NCI-H1417 treated with DMSO at 0.1 percent for 48 hours (cell line): ENCODE measurements around the gene FNBP1L.

ENCODE experiments used
- DNase-seq: peaks from one replicate; lab custom pipeline; 2025; lab: John Stamatoyannopoulos, UW

The FNBP1L gene

DNA sequence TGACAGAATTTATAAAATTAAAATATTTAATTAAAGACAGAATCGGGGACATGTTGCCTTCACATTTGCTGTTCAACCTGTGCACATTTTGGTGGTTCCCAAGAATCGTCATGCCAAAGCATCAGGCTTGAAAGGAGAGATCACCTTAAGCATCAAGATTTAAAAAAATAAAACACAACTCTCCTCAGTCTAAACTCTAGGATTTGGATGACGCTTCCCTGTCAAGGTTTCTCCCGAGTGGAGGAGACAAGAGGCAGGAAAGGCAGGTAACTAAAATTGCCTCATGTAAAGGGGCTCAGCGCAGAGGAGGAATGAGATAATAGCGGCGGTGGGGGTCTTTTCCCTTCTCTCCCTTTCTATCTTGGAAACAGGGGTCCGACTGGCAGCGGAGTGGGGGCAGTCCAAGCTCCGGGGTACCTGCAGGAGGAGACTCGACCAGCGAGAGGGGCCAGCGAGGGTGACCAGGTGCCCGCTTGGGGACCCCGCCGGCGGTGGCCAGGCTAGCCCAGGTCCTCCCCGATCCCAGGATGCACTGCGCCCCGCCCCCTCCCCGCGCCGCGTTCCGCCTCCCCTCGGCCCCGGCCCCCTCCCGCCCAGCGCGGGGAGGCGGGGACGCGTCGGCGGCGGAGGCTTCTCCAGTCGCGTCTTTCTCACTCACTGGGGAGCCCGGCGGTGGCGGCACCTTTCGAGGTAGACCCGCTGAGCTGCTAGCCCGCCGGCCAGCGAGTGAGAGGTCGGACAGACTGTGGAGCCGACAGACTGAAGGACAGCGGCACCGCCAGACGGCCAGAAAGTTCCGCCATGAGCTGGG lies at the start of gene FNBP1L:
Gene FNBP1L (plus strand): TSS at position 638 of the 811 bp plus-strand sequence. CDS start 164 bp downstream, at position 802.
- peak; percentile 12 for DNase-seq

DNA sequence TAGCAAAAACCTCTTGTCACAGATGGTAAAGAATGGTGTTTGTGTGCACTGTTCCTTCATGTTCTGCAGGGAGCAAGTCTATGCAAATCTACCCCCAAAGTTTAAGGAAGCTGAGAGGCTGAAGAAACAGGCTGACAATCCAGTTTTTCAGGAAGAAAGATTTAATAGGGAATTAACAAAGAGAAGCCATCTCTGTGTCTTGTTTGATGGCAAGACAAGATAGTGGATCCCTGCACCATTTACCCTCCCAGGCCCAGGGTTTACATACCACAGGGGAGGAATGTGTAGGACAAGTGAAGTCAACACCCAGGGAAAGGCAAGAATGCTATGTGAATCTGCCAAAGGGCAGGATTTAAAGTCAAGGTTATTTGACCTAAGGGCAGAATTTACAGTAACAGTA lies 48.1 kb upstream of the FNBP1L start:
- no peak for DNase-seq

DNA sequence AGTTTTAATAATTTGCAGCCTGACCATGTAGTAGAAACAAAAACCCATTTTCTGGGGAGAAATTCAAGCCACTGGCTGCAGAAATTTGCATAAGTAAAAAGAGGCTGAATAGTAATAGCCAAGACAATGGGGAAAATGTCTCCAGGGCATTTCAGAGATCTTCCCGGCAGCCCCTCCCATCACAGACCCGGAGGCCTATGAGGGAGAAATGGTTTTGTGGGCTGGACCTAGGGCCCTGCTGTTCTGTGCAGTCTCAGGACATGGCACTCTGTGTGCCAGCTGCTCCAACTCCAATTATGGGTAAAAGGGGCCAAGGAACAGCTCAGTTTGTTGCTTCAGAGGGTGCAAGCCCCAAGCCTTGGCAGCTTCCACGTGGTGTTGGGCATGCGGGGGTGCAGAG lies 39.7 kb upstream of the FNBP1L start:
- DNase-seq, result no peak

DNA sequence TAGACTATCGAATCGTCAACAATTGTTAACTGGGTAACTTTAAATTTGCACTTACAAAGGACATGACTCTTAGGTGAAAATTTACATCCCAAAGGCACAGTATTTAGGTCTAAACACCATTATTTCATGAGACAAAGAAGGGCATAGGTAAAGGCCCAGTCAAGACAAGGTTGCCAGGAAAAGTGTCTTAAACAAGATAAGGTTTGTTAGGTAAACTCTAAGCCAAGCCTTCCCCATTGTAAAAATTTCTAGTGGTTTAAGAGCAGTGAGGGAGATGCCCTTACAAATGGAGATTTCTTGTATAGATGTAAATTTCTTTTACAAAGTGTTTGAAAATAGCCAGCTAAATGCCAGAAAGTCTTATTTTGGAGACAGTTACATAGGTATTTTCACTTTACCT lies 36.9 kb upstream of the FNBP1L start:
- no peak for DNase-seq

DNA sequence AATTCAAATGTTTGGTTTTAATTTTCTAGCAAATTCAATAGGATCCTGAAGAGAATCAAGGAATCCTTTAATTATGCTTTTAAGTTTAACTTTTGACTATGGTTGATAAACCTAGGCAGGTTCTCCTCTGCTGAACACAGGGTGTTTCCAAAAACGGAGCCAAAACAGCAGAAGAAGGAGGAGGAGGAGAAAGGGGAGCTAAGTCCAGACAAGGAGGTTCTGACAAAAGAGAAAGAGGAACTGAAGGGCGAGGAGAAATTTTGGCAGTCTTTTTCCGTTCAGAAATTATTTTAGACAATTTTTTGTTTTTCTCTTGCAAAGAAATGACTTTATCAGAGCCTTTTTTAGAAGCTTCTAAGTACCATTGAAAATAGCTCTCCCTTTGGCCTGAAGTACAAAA lies 33.2 kb upstream of the FNBP1L start:
- no peak for DNase-seq

DNA sequence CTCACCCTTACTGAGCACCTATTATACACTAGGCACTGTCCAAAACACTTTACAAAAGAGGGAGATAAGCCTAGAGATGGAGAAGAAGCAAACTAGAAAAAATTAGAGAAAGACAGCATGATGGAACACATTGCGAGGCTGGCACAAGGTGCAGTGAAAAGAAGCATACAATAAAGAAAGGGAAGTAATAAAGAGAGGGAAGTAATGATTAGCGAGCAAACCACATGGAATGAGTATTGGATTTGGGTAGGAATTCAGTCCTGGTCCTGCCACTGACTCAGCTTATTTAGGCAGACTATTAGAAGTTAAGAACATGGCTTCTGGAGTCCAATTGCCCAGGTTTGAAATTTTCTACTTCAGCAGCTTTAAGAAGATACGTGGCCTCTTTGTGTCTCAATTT lies 32.6 kb upstream of the FNBP1L start:
- no peak for DNase-seq

DNA sequence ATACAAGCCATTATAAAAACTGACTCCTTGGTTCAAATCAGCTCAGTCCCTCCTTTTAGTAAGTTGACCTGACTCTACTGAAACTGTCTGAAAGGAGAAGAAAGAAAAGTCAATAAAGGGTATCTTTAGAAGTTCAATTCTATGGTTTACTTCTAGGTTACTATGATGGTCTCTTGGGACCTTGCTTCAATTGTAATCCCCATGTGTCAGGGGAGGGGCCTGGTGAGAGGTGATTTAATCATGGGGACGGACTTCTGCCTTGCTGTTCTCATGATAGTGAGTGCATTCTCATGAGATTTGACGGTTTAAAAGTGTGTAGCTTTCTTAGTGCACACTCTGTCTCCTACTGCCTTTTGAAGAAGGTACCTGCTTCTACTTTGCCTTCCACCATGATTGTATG lies 31.7 kb upstream of the FNBP1L start:
- no peak for DNase-seq

DNA sequence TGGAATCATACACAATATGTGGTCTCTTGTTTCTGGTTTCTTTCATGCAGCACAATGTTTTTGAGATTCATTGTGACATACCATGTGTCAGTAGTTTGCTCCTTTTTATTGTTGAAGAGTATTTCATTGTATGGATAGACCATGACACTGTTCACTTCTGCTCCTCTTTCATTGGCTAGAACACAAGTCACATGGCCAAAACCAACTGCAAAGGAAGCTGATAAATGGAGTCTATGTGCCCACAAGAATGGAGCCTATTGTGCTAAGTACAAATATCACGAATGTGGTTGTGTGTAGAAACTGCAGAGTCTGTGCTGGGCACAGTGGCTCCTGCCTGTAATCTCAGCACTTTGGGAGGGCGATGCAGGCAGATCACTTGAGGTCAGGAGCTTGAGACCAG lies 28.6 kb upstream of the FNBP1L start:
- DNase-seq, result no peak

DNA sequence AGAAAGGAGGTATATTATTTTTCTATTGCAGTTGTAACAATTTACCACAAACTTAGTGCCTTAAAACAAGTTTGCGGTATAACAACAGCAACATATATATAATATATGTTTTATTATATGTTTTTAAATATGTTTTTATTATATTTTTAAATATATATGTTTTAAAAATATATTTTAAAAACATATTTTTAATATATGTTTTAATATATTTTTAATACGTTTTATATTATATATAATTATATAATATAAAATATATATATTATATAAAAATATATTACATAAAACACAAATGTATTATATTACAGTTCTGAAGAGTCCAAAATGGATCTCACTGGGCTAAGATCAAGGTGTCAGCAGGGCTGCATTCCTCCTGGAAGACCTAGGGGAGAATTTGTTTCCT lies 27.5 kb upstream of the FNBP1L start:
- DNase-seq, result no peak

DNA sequence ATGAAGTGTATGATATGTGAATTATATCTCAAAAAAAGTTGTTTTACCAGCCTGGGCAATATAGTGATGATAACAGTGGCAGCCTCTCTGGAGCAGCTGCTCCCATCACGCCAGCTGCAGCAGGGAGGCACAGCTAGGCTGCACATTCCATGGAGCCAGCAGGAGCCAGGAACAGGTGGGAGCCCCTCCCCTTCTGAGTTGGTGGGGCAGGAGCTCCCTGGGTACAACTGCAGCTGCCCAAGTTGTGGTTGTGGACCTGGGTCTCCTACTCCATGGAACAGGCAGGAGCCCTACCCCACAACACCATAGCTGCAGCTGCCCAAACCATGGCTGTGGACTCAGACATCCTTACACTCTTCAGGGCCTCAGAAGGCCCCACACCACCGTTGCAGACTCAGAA lies 21.7 kb upstream of the FNBP1L start:
- no peak for DNase-seq

DNA sequence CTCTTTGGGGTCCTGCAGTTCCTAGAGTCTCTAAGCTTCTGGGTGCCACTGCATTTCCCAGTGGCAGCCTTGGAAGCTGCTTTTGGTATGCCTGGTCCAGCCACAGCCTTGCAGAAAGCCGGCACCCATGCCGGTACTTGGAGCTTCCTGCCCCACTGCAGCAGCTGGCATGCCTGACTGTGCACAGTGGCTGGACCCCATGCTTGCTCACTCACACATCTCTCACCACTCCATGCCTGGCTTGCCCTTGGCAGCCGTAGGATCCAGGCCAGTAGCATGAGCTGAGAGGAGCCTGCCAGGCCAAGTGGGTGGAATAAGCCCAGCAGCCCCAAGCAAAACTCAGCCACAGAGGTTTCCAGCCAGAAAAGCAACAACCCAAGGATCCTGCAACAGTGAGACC lies 20.3 kb upstream of the FNBP1L start:
- no peak for DNase-seq

DNA sequence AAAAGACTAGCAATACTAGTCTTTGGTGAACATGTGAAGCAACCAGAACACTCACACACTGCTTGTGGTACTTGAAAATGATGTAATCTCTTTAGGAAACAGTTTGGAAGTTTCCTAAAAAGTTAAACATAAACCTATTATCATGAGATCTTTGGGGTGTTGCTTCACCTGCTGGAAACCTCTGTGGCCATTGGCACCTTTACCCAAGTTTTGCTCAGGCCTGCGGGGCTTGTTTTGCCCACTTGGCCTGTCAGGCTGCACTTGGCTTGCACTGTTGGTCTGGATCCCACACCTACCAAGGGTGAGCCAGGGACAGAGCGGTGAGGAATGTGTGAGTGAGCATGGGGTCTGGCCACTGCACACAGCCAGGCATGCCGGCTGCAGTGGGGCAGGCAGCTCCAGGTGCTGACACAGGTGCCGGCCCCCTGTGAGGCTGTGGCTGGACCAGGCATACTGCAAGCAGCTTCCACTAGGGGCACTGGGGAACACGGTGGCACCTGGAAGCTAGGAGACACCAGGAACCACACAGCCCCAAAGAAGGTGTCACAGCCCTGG lies 14.4 kb upstream of the FNBP1L start:
- DNase-seq, result no peak

DNA sequence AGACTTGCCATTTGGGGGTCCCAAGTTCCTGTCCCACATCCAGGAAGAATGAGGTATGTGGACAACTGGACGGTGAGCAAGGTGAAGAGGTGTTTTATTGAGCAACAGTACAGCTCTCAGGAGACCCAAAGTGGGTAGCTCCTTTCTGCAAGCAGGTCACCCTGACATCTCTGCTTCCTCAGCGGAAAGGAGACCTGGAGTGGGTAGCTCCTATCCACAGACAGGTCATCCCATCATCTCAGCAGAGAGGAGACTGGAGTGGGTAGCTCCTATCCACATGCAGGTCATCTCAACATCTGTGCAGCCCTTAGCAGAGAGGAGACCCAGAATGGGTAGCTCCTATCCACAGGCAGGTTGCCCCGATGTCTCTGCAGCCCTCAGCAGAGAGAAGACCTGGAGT lies 13.8 kb upstream of the FNBP1L start:
- no peak for DNase-seq

DNA sequence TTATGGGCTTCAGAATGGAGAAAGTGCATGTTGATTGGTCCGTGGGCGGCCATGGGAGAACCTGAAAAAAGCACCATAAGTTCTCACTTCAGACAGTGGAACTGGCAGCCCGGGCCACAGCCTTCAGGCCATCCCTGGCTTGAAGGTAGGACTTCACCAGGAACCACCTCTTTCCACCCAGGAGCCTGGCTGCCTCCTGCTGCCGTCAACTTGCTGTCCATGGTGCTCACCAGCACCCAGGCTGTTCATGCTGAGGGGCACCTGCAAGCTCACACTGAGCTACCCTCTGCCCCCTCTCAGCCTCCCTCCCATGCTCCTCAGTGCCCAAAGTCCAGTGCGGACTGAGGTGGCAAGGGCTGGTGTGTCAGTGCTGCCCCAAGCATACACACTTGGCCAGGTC lies 12.9 kb upstream of the FNBP1L start:
- DNase-seq, result no peak

DNA sequence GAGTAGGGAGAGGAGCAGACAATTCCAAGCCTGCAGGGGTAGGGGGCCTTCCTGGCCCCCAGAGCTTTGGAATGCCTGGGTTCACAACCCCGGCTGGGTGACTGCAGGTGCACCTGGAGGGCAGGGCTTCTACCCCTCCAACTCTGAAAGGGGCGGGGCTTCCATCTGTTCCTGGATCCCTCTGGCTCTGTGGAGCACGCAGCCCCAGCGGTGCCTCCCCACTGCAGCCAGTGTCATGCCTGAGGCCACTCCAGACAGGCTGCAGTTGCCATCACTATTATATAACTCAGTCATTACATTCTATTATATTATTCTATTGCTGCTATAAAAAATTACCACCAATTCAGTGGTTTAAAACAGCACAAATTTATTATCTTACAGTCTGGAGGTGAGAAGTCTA lies 12.5 kb upstream of the FNBP1L start:
- no peak for DNase-seq

DNA sequence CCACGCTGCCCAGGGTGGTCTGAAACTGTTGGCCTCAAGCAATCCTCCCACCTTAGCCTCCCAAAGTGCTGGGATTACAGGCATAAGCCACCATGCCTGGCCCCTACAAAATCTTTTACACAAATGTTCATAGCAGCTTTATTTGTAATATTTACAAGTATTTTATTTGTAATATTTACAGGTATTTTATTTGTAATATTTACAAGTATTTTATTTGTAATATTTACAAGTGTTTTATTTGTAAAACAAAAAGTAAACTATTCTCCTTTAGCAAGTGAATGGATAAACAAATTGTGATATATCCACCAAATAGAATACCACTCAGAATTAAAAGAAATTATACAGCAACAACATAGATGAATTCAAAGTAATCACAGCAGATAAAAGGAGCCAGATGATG lies 11.4 kb upstream of the FNBP1L start:
- DNase-seq, result no peak

DNA sequence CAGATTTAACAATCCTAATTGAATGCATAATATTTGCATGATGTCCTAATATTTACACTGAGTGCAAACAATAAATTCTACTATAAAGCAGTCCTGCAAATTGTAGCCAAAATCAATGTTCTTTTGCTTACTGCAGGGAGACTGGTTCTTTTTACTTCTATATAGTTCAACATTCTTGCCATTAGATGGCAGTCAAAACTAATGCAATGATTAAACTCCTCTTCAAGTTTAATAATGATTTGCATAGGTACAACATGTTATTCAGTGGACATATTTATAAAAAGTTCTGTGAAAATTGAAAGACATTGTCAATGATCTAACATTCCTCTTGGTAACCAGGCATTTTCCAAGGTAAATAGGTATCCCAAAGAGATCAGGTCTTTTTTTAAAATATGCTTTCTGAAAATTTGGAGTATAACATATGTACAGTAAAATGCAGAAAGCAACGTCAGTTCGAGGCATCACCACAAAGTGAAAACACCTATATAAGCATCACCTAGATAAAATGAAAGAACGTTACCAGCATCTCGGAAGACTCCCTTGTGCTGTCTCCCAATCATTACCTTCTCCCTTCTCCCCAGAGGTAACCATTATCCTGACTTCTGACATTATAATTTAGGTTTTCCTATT lies 9.8 kb upstream of the FNBP1L start:
- DNase-seq, result peak; percentile 59

DNA sequence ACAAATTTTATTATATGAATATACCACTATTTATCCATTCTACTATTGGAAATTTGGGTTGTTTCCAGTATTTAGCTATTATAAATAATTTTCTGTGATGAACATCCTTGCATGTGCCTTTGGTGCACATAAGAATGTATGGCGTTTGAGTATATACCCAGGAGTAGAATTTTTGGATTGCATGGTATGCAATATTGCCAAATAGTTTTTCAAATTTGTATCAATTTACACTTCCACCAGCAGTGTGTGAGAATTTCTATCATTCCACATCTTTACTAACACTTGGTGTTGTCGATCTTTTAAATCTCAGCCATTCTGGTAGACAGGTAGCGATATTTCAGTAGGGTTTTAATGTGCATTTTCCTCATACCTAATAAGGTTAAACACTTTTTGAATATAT lies 9.2 kb upstream of the FNBP1L start:
- DNase-seq, result no peak

DNA sequence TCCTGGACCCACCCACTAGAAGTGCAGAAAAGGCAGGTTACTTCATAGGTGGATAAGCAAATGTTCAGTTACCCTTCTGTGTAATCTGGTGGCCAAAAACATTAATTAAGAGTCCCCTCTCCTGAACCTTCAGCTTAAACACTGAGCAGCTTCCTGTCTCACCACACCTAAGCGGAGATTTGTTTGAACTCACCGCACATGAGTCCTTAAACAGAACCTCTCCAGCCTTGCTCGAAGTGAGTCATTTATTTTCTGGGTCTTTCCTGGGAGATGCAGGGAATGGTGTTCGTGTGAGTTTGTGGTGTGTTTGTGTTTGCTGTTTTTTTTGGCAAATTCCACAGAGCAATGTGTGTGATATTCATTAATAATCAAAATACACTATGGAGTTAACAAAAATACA lies 7.6 kb upstream of the FNBP1L start:
- no peak for DNase-seq

DNA sequence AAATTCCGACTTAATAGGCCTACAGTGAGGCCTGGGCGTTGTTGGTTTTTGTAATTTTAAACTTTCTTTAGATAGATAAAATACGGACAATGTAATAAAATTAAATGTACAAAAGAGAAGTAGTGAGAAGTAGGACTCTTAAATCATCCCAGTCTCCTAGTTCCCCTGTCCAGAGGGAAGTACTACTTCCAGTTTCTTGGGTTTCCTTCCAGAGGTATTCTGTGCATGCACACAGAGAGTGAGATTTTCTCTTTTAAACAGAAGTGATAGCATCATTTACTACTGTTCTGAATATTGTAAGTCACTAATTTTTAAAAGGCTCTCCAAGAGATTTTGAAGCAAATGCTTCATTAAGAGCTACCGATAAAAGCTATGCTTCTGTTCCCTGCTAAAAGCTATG lies 7.2 kb upstream of the FNBP1L start:
- DNase-seq, result no peak

DNA sequence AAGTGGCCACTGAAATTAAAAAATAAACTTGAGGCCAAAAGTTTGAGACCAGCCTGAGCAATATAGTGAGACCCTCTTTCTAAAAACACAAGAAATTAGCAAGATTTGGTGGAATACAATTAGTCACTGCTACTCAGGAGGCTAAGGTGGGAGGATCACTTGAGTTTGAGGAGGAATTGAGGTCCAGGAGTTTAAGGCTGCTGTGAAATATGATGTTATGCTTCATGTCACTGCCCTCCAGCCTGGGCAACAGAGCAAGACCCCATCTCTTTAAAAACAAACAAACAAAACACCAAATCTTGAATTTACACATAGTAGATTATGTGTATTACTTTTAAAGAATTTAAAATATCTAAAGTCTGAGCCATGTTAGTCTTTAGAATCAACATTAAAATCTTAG lies 6.3 kb upstream of the FNBP1L start:
- DNase-seq, result no peak

DNA sequence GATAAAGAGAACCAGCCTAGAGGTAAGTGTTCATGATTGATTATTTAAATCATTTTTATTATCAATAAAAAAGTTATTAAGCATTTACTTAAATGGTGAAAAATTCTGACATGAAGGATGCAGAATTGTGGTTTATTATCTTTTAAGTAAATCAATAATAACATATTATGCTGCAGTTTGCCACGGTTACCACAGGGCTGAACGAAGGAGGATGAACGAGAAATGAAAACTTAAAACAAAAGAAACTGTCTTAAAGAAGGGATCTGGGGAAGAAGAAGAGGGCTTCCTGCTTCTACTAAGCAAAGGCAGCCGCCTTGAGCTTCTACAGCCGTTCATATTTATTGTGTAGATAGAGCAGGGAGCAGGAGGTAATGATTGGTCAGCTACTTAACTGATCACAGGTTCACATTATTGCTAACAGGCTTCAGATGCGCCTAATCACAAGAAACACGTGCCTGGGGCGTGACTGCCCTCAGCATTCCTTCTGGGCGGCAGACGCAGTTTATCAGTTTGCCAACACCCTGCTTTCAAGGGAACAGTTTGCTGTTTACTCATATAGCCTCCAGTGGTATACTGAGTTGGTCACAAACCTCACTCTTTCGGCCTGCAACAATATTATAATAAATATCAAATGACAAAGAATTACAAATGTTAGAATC lies 5.8 kb upstream of the FNBP1L start:
- no peak for DNase-seq

DNA sequence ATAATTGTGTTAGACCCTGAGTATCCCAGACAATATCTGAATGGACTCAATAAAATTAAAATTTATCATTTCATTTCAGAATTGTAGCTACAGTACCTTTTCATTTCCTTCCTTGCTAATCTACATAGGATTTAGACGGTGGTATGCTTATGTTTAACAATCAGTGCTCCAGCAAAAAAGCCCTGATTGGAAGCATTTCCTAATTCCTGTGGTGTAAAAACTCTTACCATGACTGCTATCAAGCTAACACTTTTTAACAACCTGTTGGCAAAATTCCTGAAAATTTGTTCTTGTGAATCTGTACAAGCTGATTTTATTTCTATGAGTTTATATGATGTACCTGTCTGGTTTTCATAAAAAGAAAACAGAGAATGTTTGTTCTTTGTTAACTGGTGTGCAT lies 5.2 kb upstream of the FNBP1L start:
- no peak for DNase-seq
